COR-L47 (cell line): ENCODE results near the gene MRPL52.
"Not testable (repeated sequence)": the region's sequence is repeated elsewhere in the genome, so short reads cannot be mapped to it uniquely, and the experiment has no call there.

Experiments used
- DNase-seq: peaks from one replicate; lab custom pipeline; 2025; lab: John Stamatoyannopoulos, UW

MRPL52 gene

GRCh38 chr14:22811722-22812121 is 18.0 kb upstream of the MRPL52 start:
- no peak for DNase-seq

DNA sequence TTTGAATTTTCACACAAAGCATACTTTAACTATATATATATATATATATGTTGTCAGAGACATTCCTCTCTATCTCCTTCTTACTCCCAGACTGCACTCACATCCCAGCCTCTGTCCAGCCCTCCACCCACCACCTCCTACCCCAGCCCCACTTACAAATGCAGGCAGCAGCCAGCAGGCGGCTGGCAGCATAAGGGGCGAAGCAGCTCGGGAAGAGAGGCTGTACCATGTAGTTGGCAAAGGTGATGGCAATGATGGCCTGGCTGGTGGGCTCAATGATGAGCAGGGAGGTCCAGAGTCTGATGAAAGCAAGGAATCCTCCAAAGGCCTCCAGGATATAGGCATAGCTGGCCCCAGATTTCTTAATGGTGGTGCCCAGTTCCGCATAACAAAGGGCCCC is 16.9 kb upstream of the MRPL52 start:
- DNase-seq: no peak

GRCh38 chr14:22813145-22813544 is 16.5 kb upstream of the MRPL52 start:
- no peak for DNase-seq

GRCh38 chr14:22814373-22814772 is 15.3 kb upstream of the MRPL52 start:
- no peak for DNase-seq

DNA sequence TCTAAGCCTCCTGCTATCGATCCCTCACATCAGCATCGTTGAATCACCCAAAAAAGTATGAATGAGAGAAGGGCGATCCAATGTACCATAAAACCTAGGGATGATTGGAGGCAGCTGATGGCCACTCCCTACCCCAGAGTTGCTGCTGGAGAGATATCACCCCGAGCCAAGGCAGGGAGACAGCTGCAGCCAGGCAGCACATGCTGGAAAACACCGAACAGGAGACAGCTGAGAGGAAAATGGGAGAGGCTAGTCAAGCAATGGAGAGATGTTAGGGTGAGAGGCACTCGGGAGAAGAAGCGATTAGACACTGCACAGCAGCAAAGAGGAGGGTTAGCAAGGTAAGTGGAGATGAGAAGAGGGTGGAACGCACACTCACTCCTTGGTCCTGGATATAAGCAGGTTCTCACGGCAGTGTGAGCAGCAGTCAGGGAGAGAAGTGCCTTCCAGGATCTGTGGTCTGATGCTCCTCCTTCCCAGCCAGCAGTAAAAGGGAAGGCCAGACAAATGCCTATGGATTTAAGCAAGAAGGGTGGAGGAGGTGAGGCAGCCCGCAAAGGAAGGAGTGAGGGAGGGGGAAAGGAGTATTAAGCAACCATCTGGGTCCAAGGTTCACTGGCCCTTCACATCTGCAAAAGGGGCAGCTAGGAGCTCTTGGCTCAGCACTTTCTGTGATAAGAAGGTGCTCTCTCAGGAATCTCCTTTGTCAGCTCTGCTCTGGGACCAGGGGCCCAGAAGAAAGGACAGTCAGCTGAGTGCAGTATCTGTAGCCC is 14.6 kb upstream of the MRPL52 start, which contains the start of gene SLC7A7:
Gene SLC7A7 (minus strand): TSS at position 495 of the 773 bp plus-strand sequence. CDS start 2,037 bp downstream, outside the sequence.
- no peak for DNase-seq

GRCh38 chr14:22819151-22819988 is 10.3 kb upstream of the MRPL52 start:
- DNase-seq: no peak

- peak; percentile 42 for DNase-seq
Observed at GRCh38 chr14:22820731-22821130, 9.0 kb upstream of the MRPL52 start.

- DNase-seq: peak; percentile 64
Observed at GRCh38 chr14:22821193-22822015, 8.3 kb upstream of the MRPL52 start.

DNA sequence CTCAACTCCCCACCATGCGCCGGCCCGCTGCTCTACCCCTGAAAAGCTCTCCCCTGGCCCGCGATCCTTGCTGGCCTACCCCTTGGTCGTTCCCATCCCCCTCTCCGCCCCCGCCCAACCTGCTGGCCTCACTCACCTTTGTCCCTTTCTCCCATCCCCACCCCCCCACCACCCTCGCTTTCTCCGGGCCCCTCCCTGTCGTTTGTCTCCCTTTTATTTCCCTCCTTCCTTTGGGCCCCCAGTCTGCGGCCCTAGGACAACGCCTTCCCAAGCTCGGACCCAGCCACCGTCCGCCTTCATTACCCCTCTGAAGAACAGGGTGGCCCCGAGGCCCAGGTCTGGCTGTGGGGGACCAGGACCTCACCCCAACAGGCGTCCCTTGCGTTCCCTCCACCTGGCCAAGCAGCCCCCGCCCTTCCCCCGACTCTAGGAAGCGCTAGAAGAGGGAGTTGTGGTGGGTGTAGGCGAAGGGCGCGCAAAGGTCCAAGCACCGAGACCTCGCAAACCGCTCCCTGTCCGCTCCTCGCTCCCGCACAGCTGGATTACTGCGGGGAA is 7.6 kb upstream of the MRPL52 start:
- DNase-seq: no peak

- DNase-seq: peak; percentile 22
Observed at GRCh38 chr14:22822571-22823098, 7.1 kb upstream of the MRPL52 start.

GRCh38 chr14:22824711-22825359 is 4.9 kb upstream of the MRPL52 start:
- DNase-seq: no peak

DNA sequence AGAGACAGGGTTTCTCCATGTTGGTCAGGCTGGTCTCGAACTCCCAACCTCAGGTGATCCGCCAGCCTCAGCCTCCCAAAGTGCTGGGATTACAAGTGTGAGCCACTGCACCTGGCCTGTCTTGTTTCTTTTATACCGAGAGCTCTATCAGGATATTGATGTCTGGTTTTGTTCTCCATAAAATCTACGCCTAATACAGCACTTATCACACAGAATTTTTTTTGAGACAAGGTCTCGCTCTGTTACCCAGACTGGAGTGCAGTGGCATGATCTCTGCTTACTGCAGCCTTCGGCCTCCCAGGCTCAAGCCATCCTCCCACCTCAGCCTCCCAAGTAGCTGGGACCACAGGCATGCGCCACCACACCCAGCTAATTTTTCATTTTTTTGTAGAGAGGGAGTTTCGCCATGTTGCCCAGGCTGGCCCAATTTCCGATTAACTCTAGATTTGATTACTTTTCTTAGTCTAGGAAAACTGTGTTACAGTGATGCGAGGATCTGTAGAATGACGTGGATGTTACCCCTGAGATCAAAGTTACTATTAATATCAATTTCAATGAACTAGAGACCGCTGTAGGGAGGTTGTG is 519 bp upstream of the MRPL52 start:
- DNase-seq: not testable (repeated sequence)

GRCh38 chr14:22830443-22831010 is 840 bp downstream of the MRPL52 start:
- DNase-seq: no peak

DNA sequence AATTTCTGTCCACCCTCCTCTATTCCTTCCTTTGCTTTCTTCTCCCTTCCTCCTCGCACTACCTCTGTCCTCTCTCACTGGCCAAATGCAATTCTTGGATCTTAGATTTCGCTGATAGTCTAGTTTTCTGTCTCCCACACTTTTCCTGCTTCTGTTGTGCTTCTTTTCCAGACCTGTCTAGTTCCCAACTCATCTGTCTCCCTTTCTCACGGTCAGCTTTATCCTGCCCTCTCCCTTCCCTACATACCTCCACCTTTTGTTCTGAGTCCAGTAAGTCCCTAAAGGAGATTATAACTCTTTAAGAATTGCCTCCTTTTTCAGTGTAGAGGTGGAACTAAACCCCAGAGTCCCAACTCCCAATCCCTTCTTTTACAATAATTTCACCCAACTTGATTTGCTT is 5.8 kb downstream of the MRPL52 start:
- no peak for DNase-seq

DNA sequence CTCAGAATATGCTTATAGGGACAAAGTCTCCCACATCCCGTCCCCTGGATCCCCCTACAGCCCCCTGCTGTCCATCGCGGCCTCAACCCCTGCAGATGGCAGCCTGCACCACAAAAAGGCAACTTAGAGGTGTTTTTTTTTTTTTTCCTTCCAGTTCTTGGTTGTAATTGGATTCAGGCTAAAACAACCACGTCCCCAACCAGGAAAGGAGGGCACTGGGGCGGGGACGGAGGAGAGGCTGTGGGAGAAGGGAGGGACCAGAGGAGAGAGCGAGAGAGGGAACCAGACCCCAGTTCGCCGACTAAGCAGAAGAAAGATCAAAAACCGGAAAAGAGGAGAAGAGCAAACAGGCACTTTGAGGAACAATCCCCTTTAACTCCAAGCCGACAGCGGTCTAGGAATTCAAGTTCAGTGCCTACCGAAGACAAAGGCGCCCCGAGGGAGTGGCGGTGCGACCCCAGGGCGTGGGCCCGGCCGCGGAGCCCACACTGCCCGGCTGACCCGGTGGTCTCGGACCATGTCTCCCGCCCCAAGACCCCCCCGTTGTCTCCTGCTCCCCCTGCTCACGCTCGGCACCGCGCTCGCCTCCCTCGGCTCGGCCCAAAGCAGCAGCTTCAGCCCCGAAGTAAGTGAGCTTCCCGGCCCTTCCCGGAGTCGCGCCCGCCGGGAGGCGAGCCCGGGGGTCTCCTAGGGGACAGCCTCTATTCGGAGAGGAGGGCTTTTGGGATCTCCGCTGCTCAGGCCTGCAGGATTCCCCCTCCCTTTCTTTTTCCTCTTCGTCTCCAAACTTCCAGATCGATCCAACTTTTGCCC is 6.8 kb downstream of the MRPL52 start, which contains the start of gene MMP14:
Gene MMP14 (plus strand): TSS at position 285 of the 813 bp plus-strand sequence. CDS start 233 bp downstream, at position 518.
- no peak for DNase-seq

DNA sequence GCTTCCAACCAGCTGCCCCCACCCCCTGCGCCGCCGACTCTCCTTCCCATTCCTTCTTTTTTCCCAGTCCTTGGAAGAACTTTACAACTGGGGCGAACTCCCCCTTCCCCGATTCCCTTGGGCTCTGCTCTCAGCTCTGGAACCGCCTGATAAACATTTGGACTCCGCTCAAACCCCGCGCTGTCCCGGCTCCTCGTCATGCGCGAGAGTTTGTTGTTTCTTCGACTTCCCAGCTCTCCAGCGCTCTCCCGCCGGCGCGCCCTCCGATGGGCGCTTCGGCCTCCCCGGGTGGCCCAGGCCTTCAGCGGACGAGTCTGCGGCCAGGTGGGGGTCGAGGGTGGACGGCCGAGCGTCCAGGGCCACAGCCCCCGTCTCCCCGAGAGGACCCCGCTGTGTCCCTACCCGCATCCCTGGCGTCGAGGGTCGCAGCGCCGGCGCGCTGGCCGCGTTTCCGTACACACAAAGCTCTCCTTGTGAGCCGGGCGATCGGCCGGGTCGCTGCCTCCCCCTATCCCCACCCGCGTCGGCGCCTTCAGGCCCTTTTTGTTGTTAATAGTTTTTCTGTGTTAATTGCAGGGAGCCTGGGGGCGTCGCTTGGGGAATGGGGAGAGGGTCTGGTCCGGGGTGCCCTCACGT is 7.5 kb downstream of the MRPL52 start:
- no peak for DNase-seq

- no peak for DNase-seq
Observed at GRCh38 chr14:22837750-22838538, 8.3 kb downstream of the MRPL52 start.

- DNase-seq: no peak
Observed at GRCh38 chr14:22838631-22839041, 8.9 kb downstream of the MRPL52 start.
